Spleen (tissue), 11 donors: ENCODE measurements around the gene NCL. TPM values are rescaled to one million over a fixed set of nuclear protein-coding genes. Genes with fewer than 3 reads are reported as not detected.
A peak's percentile ranks its signal among the peaks of the same experiment; 100 is the strongest.

Source experiments
- DNase-seq: peaks from one replicate; pipeline ENCODE4 v3.0.0-alpha.2; 2020
- H3K27ac ChIP-seq, 8 donors: fragments of 200-600 bp; sonication (generic) in 7 of 8; 1 replicate in 4 of 8; 2 replicates in 4 of 8; pipeline versions ENCODE4 v1.5.0 to v1.8.0; 2016 to 2021; ENCODE audit warnings: inconsistent platforms in 4 of 8, mild to moderate bottlenecking in 4 of 8, moderate library complexity in 1 of 8
- H3K27me3 ChIP-seq, 7 donors: fragments of 200-600 bp; sonication (generic) in 6 of 7; replicated peaks in 1 of 7; 1 replicate in 4 of 7; 2 replicates in 3 of 7; pipeline versions ENCODE4 v1.5.0 to v1.8.0; 2016 to 2021; ENCODE audit warnings: inconsistent platforms in 3 of 7, mild to moderate bottlenecking in 1 of 7
- H3K36me3 ChIP-seq, 6 donors: fragments of 200-600 bp; sonication (generic) in 5 of 6; 1 replicate in 4 of 6; 2 replicates in 2 of 6; pipeline versions ENCODE4 v1.5.0 to v1.8.0; 2016 to 2021; ENCODE audit warnings: inconsistent platforms in 2 of 6
- H3K4me1 ChIP-seq, 6 donors: fragments of 200-600 bp; sonication (generic) in 5 of 6; 1 replicate in 3 of 6; 2 replicates in 3 of 6; pipeline versions ENCODE4 v1.5.0 to v1.8.0; 2016 to 2021; ENCODE audit warnings: inconsistent platforms in 3 of 6
- H3K4me3 ChIP-seq, 8 donors: fragments of 200-600 bp; sonication (generic) in 7 of 8; 1 replicate in 4 of 8; 2 replicates in 4 of 8; pipeline versions ENCODE4 v1.5.0 to v1.8.0; 2016 to 2021; ENCODE audit warnings: inconsistent platforms in 4 of 8, mild to moderate bottlenecking in 4 of 8, moderate library complexity in 2 of 8
- H3K9me3 ChIP-seq, 8 donors: fragments of 200-600 bp; sonication (generic) in 7 of 8; 1 replicate in 4 of 8; 2 replicates in 4 of 8; pipeline versions ENCODE4 v1.5.0 to v1.8.0; 2016 to 2021; ENCODE audit warnings: inconsistent platforms in 4 of 8
- POLR2A ChIP-seq, 3 donors: fragments of 450-650 bp; IDR thresholded peaks; one replicate each; pipeline ENCODE4 v1.5.1; 2017; ENCODE audit warnings: antibody characterized with exemption in 3 of 3, mild to moderate bottlenecking in 1 of 3
- POLR2AphosphoS5 ChIP-seq, 3 donors: sonication (generic); formaldehyde crosslinking; IDR thresholded peaks; one replicate each; pipeline ENCODE4 v1.5.1; 2017; ENCODE audit warnings: antibody characterized with exemption in 3 of 3
- WGBS, 5 donors: extraction: QIAGEN DNeasy Blood & Tissue Kit in 3 of 5; methylation state at CpG; one replicate each; pipeline versions ENCODE4 v1.1.5 to v1.1.7; 2013 to 2018; 5-methylcytosine and 5-hydroxymethylcytosine counted together
- intact Hi-C: fragments of 100-400 bp; cut with DNase I; formaldehyde crosslinking; loops from one replicate; pipeline ENCODE4 v1.15.0; 2023; ENCODE audit warnings: low total_unique reads
- polyA plus RNA-seq, 3 donors: library from polyadenylated mRNA; stranded (reverse); fragments of 200-250 nt; gene quantifications; one replicate each; pipeline ENCODE4 v1.2.1, GENCODE V29; 2013
- total RNA-seq, 7 donors: library from RNA; depleted of rRNA in 3 of 7; stranded (reverse); fragments of >200 nt in 3 of 7; fragmentation: NEBNext Ultra II Directional in 4 of 7; extraction: Animal tissue kit (Norgen Biotek cat#: 25700) in 4 of 7; gene quantifications; one replicate each; pipeline versions ENCODE4 v1.1.0 to v1.2.1, GENCODE V29; 2016 to 2021
- TF ChIP-seq, protein P1 (sequence below), 11 experiments: fragments of 200-600 bp in 7 of 11; fragments of 450-650 bp in 4 of 11; sonication (generic) in 4 of 11; IDR thresholded peaks in 8 of 11; conservative IDR thresholded peaks in 3 of 11; 1 replicate in 7 of 11; 2 replicates in 4 of 11; pipeline versions ENCODE4 v1.4.0 to v1.8.0; 2016 to 2021; ENCODE audit warnings: antibody characterized with exemption in 11 of 11, inconsistent platforms in 4 of 11, mild to moderate bottlenecking in 1 of 11
- donor health status: healthy with polysubstance abuse.
- donor health status: DM: no; HTN: no; CAD: no; lungs with moderate emphysema.
- donor health status: DM: no; HTN: no; CAD: no.
- donor health status: Bipolar disorder and iron deficiency.
- donor health status: healthy.
- donor health status: DM: no; HTN: no; CAD: no.
- donor health status: DM: yes; HTN: yes; CAD: no.

The NCL gene
- total and polyA plus RNA-seq, 10 donors = 113 to 424 (median 178) TPM

DNA sequence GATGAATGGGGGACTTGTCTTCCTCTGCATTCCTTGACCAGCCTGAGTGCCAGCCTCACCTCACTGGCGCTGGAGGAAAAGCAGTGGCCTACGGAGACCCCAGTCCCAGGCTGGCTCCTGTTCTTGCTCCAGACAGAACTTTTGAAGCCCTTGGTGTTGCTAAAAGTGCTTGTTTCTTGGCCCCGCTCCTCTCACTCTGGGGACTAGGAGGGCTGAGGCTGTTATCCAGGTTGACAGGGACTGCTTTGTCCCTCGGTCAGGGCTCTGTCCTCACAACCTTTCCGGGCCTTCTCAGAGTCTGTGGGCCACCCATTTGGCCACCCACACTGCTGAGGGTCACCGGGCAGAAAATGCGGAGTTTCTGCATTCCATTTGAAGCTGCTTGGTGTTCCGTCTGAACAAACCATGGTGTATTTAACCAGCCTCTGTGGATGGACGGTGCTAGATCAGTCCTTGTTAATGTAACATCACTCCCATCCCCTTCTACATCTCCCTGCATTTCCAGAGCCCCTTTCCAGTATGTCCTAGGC, 43.2 kb downstream of the NCL start:
- intact Hi-C loops = no loop called here
- TF ChIP-seq POLR2A (IDR thresholded peaks at IDR 0.05) = no peak
- no peak for TF ChIP-seq POLR2AphosphoS5 (IDR thresholded peaks at IDR 0.05)
- TF ChIP-seq, protein P1, sequence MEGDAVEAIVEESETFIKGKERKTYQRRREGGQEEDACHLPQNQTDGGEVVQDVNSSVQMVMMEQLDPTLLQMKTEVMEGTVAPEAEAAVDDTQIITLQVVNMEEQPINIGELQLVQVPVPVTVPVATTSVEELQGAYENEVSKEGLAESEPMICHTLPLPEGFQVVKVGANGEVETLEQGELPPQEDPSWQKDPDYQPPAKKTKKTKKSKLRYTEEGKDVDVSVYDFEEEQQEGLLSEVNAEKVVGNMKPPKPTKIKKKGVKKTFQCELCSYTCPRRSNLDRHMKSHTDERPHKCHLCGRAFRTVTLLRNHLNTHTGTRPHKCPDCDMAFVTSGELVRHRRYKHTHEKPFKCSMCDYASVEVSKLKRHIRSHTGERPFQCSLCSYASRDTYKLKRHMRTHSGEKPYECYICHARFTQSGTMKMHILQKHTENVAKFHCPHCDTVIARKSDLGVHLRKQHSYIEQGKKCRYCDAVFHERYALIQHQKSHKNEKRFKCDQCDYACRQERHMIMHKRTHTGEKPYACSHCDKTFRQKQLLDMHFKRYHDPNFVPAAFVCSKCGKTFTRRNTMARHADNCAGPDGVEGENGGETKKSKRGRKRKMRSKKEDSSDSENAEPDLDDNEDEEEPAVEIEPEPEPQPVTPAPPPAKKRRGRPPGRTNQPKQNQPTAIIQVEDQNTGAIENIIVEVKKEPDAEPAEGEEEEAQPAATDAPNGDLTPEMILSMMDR (IDR thresholded peaks at IDR 0.05 in 8 of 11, conservative IDR thresholded peaks at IDR 0.05 in 3 of 11) = no peak
- peak; percentile 32 for DNase-seq
- Histone ChIP-seq H3K9me3 (no peaks in the 10 kb centered on the region), H3K27me3 (peaks cover 0 to 10% (median 0%) of the 10 kb centered on the region in 7 donors), H3K27ac (no peak overlapping the region), H3K4me3 (no peak overlapping the region), H3K36me3 (no peaks in the 10 kb centered on the region), H3K4me1 (peaks cover 0 to 7% (median 0%) of the 10 kb centered on the region in 6 donors)
- 85 to 91% (median 87%) methylated on average over 8 to 9 of the region's 9 CpGs for WGBS, 5 donors

DNA sequence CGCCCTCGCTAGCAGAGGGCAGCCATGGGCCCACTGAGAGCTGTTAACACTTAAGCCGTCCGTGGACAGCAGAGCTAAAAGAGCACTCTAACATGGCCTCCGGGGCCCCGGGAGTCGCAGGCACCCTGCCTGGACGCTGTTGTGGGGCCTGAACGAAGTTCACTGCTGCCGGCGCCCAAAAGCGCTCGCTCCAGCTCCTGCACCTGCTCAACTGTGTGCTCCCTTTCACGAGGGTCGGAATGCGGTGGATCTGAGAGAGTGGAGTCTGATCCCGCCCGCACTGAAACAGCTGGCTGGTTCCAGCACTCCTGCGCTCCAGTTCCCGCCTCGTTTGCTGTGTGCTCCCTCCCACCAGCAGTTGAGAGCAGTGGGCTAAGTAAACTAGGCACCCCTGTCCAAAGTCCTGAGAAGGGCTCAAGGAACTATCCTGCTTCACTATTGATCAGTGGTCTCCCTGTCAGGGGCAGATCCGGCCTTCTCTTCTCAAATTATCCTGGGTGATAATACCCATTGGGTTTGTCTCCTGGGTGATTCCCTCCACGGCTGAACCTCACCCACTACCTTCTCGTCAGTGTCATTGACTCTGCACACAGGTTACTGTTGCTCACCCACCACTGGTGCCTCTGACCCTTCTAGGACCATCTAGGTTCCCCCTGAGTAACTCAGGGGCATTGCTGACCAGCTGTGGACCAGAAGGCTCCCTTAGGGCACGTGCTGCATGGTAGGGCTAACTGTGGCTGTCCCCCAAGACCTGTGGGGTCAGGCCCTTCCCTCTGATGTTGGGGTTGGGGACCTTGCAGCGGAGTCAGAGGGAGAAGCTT, 45.3 kb downstream of the NCL start:
- H3K36me3 ChIP-seq = no peaks in the 10 kb centered on the region
- H3K27me3 ChIP-seq = peaks cover 0 to 17% (median 0%) of the 10 kb centered on the region in 7 donors
- H3K4me1 ChIP-seq = no peaks in the 10 kb centered on the region
- no peak overlapping the region for H3K27ac ChIP-seq
- intact Hi-C loops = no loop called here
- H3K4me3 ChIP-seq = no peak overlapping the region
- H3K9me3 ChIP-seq = no peaks in the 10 kb centered on the region
- DNase-seq = peak; percentile 37
- TF ChIP-seq POLR2AphosphoS5 (IDR thresholded peaks at IDR 0.05) (no peak), POLR2A (IDR thresholded peaks at IDR 0.05) (no peak)
- TF ChIP-seq, protein P1 (IDR thresholded peaks at IDR 0.05 in 8 of 11, conservative IDR thresholded peaks at IDR 0.05 in 3 of 11) = no peak
- 89 to 92% (median 91%) methylated on average over 26 of the region's 26 CpGs for WGBS, 5 donors

DNA sequence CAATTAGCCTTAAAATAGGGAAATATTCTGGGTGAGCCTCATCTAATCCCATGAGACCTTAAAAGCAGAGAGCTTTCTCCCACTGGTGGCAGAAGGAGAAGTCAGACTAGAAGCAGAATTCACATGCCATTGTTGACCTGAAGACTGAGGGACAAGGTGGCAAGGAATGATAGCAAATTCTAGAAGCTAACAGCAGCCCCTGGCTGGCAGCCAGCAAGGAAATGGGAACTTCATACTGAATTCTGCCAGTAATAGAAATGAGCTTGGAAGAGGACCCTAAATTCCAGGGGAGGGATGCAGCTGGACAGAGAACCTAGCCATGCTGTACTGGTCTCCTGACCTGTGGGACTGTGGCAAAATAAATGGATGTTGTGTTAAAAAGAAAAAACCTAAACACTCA, 49.3 kb downstream of the NCL start:
- no peak for DNase-seq
- no peaks in the 10 kb centered on the region for H3K36me3 ChIP-seq
- H3K4me1 ChIP-seq = peaks cover 0 to 16% (median 15%) of the 10 kb centered on the region in 6 donors
- H3K4me3 ChIP-seq = no peak overlapping the region
- peaks cover 0 to 9% (median 7%) of the 10 kb centered on the region in 8 donors for H3K9me3 ChIP-seq
- H3K27me3 ChIP-seq = peaks cover 0 to 35% (median 5%) of the 10 kb centered on the region in 7 donors
- H3K27ac ChIP-seq = no peak overlapping the region
- TF ChIP-seq, protein P1 (IDR thresholded peaks at IDR 0.05 in 8 of 11, conservative IDR thresholded peaks at IDR 0.05 in 3 of 11) = no peak
- TF ChIP-seq POLR2A (IDR thresholded peaks at IDR 0.05) = no peak
- no peak for TF ChIP-seq POLR2AphosphoS5 (IDR thresholded peaks at IDR 0.05)
- intact Hi-C loops = no loop called here

DNA sequence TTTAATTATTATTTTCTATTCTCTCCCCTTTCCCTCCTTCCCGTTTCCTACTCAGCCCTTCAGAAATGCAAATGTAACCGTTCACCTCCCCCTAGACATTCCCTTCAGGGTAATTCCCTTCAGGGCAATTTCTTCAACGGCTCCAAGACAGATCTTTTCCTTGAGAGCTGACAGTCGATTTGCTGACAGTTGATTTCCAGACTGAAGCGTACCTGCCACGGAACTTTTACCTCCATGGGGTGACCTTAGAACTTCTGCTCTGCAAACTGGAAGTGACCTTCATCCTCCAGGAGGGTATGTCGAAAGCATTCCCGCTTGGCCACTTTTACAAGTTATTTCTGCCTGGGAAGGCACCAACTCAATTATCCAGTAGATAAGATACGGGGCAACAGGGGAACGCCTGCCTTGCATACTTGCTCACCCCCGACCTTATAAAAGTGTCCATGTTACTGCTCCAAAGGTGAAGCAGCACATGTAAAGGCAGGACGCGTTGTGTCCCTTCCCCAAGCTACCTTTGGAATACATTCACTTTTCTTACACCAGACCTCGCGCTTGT, 50.3 kb downstream of the NCL start:
- DNase-seq = no peak
- TF ChIP-seq POLR2AphosphoS5 (IDR thresholded peaks at IDR 0.05) (no peak), POLR2A (IDR thresholded peaks at IDR 0.05) (no peak)
- TF ChIP-seq, protein P1 (IDR thresholded peaks at IDR 0.05 in 8 of 11, conservative IDR thresholded peaks at IDR 0.05 in 3 of 11) = no peak
- H3K36me3 ChIP-seq = no peaks in the 10 kb centered on the region
- H3K4me1 ChIP-seq = peaks cover 0 to 16% (median 15%) of the 10 kb centered on the region in 6 donors
- intact Hi-C loops = loop anchor here (5.0 kb wide), 3 partner anchors 117 to 307 kb away; no protein-coding TSS in a partner anchor
- H3K27ac ChIP-seq = no peak overlapping the region
- WGBS, 5 donors = 76 to 85% (median 80%) methylated on average over 15 of the region's 15 CpGs
- peaks cover 0 to 28% (median 5%) of the 10 kb centered on the region in 7 donors for H3K27me3 ChIP-seq
- H3K9me3 ChIP-seq = peaks cover 0 to 12% (median 8%) of the 10 kb centered on the region in 8 donors
- H3K4me3 ChIP-seq = no peak overlapping the region
